Keratinocyte (primary cell): ENCODE results near the gene CDK14.

ENCODE experiments used
- EZH2 ChIP-seq: IDR thresholded peaks from one replicate; pipeline ENCODE4 v1.6.1; 2012; ENCODE audit warnings: inconsistent platforms, mild to moderate bottlenecking, low read length, moderate library complexity
- TF ChIP-seq, protein P1 (sequence below), 3 experiments: IDR thresholded peaks in 1 of 3; conservative IDR thresholded peaks in 1 of 3; optimal IDR thresholded peaks in 1 of 3; 2 replicates in 2 of 3; 3 replicates in 1 of 3; pipeline versions ENCODE3 to v1.5.1; 2011; ENCODE audit warnings: low read length in 3 of 3, mild to moderate bottlenecking in 3 of 3, moderate library complexity in 2 of 3, control low read depth in 1 of 3, inconsistent platforms in 1 of 3; ENCODE audit not compliant: insufficient read depth in 2 of 3; ENCODE audit errors: extremely low read depth in 1 of 3

DNA sequence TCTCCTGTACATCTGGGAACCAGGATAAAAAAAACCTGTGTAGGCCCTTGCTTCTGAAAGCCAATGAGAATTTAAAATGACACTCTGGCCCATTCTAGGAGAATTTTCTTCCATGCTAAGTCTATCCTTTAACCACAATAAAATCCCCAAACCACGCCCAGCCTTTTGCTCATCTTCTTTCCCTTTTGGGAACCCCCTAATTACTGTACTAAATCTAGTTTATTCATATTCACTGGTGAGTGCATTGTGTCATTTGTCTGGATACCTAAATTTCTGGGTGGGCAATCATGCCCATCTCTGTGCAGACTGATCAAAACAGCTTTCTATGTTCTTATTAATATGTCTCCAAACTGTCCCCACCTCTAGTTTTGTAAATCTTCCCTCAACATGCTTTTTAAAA is 11.7 kb upstream of the CDK14 start:
- TF ChIP-seq, protein P1, sequence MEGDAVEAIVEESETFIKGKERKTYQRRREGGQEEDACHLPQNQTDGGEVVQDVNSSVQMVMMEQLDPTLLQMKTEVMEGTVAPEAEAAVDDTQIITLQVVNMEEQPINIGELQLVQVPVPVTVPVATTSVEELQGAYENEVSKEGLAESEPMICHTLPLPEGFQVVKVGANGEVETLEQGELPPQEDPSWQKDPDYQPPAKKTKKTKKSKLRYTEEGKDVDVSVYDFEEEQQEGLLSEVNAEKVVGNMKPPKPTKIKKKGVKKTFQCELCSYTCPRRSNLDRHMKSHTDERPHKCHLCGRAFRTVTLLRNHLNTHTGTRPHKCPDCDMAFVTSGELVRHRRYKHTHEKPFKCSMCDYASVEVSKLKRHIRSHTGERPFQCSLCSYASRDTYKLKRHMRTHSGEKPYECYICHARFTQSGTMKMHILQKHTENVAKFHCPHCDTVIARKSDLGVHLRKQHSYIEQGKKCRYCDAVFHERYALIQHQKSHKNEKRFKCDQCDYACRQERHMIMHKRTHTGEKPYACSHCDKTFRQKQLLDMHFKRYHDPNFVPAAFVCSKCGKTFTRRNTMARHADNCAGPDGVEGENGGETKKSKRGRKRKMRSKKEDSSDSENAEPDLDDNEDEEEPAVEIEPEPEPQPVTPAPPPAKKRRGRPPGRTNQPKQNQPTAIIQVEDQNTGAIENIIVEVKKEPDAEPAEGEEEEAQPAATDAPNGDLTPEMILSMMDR (optimal IDR thresholded peaks at IDR 0.05 in 1 of 3, IDR thresholded peaks at IDR 0.05 in 1 of 3, conservative IDR thresholded peaks at IDR 0.05 in 1 of 3; ENCODE audit: extremely low read depth in 1 of 3, insufficient read depth in 2 of 3, low read length in 3 of 3) = no peak
- no peak for TF ChIP-seq EZH2
